Measurements from ENCODE around the gene COPG1.
A peak's percentile ranks its signal among the peaks of the same experiment; 100 is the strongest.

Gene COPG1

GRCh38 chr3:129313415-129313664 lies 63.9 kb downstream of the COPG1 start:
- no peak for TF ChIP-seq ESRRG (CRISPR knock-in tag; IDR thresholded peaks at IDR 0.05)
- no peak for TF ChIP-seq TOX (CRISPR knock-in tag; IDR thresholded peaks at IDR 0.05; ENCODE audit: borderline replicate concordance)
- TF ChIP-seq CSDC2 (CRISPR knock-in tag; IDR thresholded peaks at IDR 0.05), result no peak
- no peak for TF ChIP-seq TCF4 (CRISPR knock-in tag; IDR thresholded peaks at IDR 0.05; ENCODE audit: borderline replicate concordance)
- no peak for TF ChIP-seq ZNF565 (CRISPR knock-in tag; conservative IDR thresholded peaks at IDR 0.05; ENCODE audit: low read depth)
- TF ChIP-seq CREB5 (CRISPR knock-in tag; IDR thresholded peaks at IDR 0.05; ENCODE audit: low read depth), result no peak
- no peak for TF ChIP-seq ISL1 (CRISPR knock-in tag; IDR thresholded peaks at IDR 0.05)
- TF ChIP-seq SNAI2 (CRISPR knock-in tag; IDR thresholded peaks at IDR 0.05), result no peak
- TF ChIP-seq ARNTL (CRISPR knock-in tag; IDR thresholded peaks at IDR 0.05; ENCODE audit: borderline replicate concordance, low read depth), result no peak
- TF ChIP-seq TSHZ2 (CRISPR knock-in tag; IDR thresholded peaks at IDR 0.05), result no peak
- TF ChIP-seq PPARA (CRISPR knock-in tag; IDR thresholded peaks at IDR 0.05; ENCODE audit: borderline replicate concordance), result no peak
- TF ChIP-seq ZC3H10 (CRISPR knock-in tag; IDR thresholded peaks at IDR 0.05), result no peak; the same call in 1 of the 2 replicates
- TF ChIP-seq GLIS3 (CRISPR knock-in tag; IDR thresholded peaks at IDR 0.05), result no peak
- TF ChIP-seq ZNF70 (CRISPR knock-in tag; IDR thresholded peaks at IDR 0.05), result no peak
- no peak for TF ChIP-seq ZFP3 (CRISPR knock-in tag; IDR thresholded peaks at IDR 0.05)
- no peak for TF ChIP-seq BACH2 (CRISPR knock-in tag; IDR thresholded peaks at IDR 0.05; ENCODE audit: borderline replicate concordance)
- no peak for TF ChIP-seq ZNF8 (CRISPR knock-in tag; IDR thresholded peaks at IDR 0.05)
- no peak for TF ChIP-seq RARB (CRISPR knock-in tag; IDR thresholded peaks at IDR 0.05)
- ATAC-seq, result no peak; the same call in 2 of the 3 replicates

- TF ChIP-seq TCF4 (CRISPR knock-in tag; IDR thresholded peaks at IDR 0.05; ENCODE audit: borderline replicate concordance) (no peak), PATZ1 (CRISPR knock-in tag; IDR thresholded peaks at IDR 0.05; ENCODE audit: borderline replicate concordance) (peak; percentile 58; the same call in 1 of the 2 replicates), OSR1 (CRISPR knock-in tag; IDR thresholded peaks at IDR 0.05) (no peak), ZFP30 (CRISPR knock-in tag; IDR thresholded peaks at IDR 0.05) (peak; percentile 46), CREB5 (CRISPR knock-in tag; IDR thresholded peaks at IDR 0.05; ENCODE audit: low read depth) (peak; percentile 11; the same call in 1 of the 2 replicates), CSDC2 (CRISPR knock-in tag; IDR thresholded peaks at IDR 0.05) (no peak), RARB (CRISPR knock-in tag; IDR thresholded peaks at IDR 0.05) (0 out of 2 replicates have a peak, but pooled peaks have one; percentile 76)
- ATAC-seq, result no peak; the same call in 2 of the 3 replicates
Observed at GRCh38 chr3:129313665-129314385, 64.4 kb downstream of the COPG1 start.

GRCh38 chr3:129314386-129315222 lies 65.2 kb downstream of the COPG1 start:
- TF ChIP-seq PATZ1 (CRISPR knock-in tag; IDR thresholded peaks at IDR 0.05; ENCODE audit: borderline replicate concordance), result no peak; the same call in 1 of the 2 replicates
- TF ChIP-seq PPARA (CRISPR knock-in tag; IDR thresholded peaks at IDR 0.05; ENCODE audit: borderline replicate concordance), result no peak
- TF ChIP-seq CSRNP3 (CRISPR knock-in tag; IDR thresholded peaks at IDR 0.05), result no peak
- no peak for TF ChIP-seq ZNF8 (CRISPR knock-in tag; IDR thresholded peaks at IDR 0.05)
- no peak for TF ChIP-seq TOX (CRISPR knock-in tag; IDR thresholded peaks at IDR 0.05; ENCODE audit: borderline replicate concordance)
- no peak for TF ChIP-seq ARNTL (CRISPR knock-in tag; IDR thresholded peaks at IDR 0.05; ENCODE audit: borderline replicate concordance, low read depth)
- TF ChIP-seq ISL1 (CRISPR knock-in tag; IDR thresholded peaks at IDR 0.05), result no peak
- no peak for TF ChIP-seq ZFP3 (CRISPR knock-in tag; IDR thresholded peaks at IDR 0.05)
- TF ChIP-seq RARB (CRISPR knock-in tag; IDR thresholded peaks at IDR 0.05), result no peak
- no peak for TF ChIP-seq SNAI2 (CRISPR knock-in tag; IDR thresholded peaks at IDR 0.05)
- no peak for TF ChIP-seq GLIS3 (CRISPR knock-in tag; IDR thresholded peaks at IDR 0.05)
- TF ChIP-seq CSDC2 (CRISPR knock-in tag; IDR thresholded peaks at IDR 0.05), result no peak
- TF ChIP-seq ZFP30 (CRISPR knock-in tag; IDR thresholded peaks at IDR 0.05), result no peak
- no peak for TF ChIP-seq BACH2 (CRISPR knock-in tag; IDR thresholded peaks at IDR 0.05; ENCODE audit: borderline replicate concordance)
- no peak for TF ChIP-seq CREB5 (CRISPR knock-in tag; IDR thresholded peaks at IDR 0.05; ENCODE audit: low read depth)
- no peak for TF ChIP-seq ZNF565 (CRISPR knock-in tag; conservative IDR thresholded peaks at IDR 0.05; ENCODE audit: low read depth)
- no peak for TF ChIP-seq ZC3H10 (CRISPR knock-in tag; IDR thresholded peaks at IDR 0.05)
- ATAC-seq, result peak; percentile 57

All from SK-N-SH treated with all-trans-retinoic acid at 6 μM for 48 hours (cell line).